HepG2 (cell line): ENCODE results near the gene COCH. TPM values are rescaled to one million over a fixed set of nuclear protein-coding genes. Genes with fewer than 3 reads are reported as not detected.
A peak's percentile ranks its signal among the peaks of the same experiment; 100 is the strongest.

Source experiments
- ATAC-seq: fragments of 200-7000 bp; cut with Tn5 transposase; 3 replicates; pipeline ENCODE4 v1.9.1; 2020; ENCODE audit warnings: mild to moderate bottlenecking, moderate library complexity
- BruUV-seq: library from RNA; stranded (reverse); fragments of 400-500 nt; replicated peaks from 2 replicates; lab custom pipeline; 2021; lab: Mats Ljungman, UMichigan
- CTCF ChIA-PET: fragments of 300-600 bp; formaldehyde crosslinking; extraction: SDS; loops from one replicate; lab custom pipeline; 2021; ENCODE audit warnings: low total read pairs, inconsistent platforms, low intra/inter-chr PET ratio; lab: Yijun Ruan, JAX
- POLR2A ChIA-PET: fragments of 350-600 bp; sonication (Branson Sonifier 250); formaldehyde crosslinking; loops from one replicate; lab custom pipeline; 2020; ENCODE audit warnings: antibody characterized with exemption, inconsistent platforms; lab: Yijun Ruan, JAX
- DNase-seq: peaks from one replicate; pipeline ENCODE4 v3.0.0-alpha.2; 2015; ENCODE audit warnings: low spot score
- FAIRE-seq: peaks from 3 replicates; lab custom pipeline; 2011; peaks lifted over from hg19 to GRCh38; lab: Jason Lieb, UNC
- H2AFZ ChIP-seq: one replicate; pipeline ENCODE4 v1.6.1; 2011; ENCODE audit warnings: low read length, inconsistent platforms
- H3K27ac ChIP-seq: fragments of 300-600 bp; 3 replicates; pipeline ENCODE4 v1.8.0; 2011; ENCODE audit warnings: mixed run types, mild to moderate bottlenecking, mixed read lengths, low read length, inconsistent platforms; ENCODE audit not compliant: insufficient read depth; ENCODE audit errors: extremely low read length
- H3K27me3 ChIP-seq, 2 experiments: fragments of 200-600 bp in 1 of 2; 2 replicates in 1 of 2; 3 replicates in 1 of 2; pipeline versions ENCODE4 v1.6.0 to v1.8.0; 2011; ENCODE audit warnings: low read length in 2 of 2, mild to moderate bottlenecking in 2 of 2, moderate library complexity in 2 of 2, inconsistent platforms in 1 of 2; ENCODE audit not compliant: insufficient read depth in 2 of 2, control insufficient read depth in 1 of 2
- H3K36me3 ChIP-seq, 2 experiments: fragments of 200-600 bp in 1 of 2; replicated peaks in 1 of 2; 2 replicates in 1 of 2; 3 replicates in 1 of 2; pipeline versions ENCODE4 v1.5.1 to v1.8.0; 2011; ENCODE audit warnings: low read length in 2 of 2, inconsistent platforms in 1 of 2; ENCODE audit not compliant: insufficient read depth in 2 of 2, control insufficient read depth in 1 of 2
- H3K4me1 ChIP-seq: 2 replicates; pipeline ENCODE4 v1.5.1; 2012; ENCODE audit warnings: low read length, inconsistent platforms; ENCODE audit not compliant: insufficient read depth
- H3K4me2 ChIP-seq: 2 replicates; pipeline ENCODE4 v1.6.0; 2011; ENCODE audit warnings: low read depth, low read length, inconsistent platforms
- H3K4me3 ChIP-seq, 3 experiments: fragments of 200-600 bp in 1 of 3; sonication (generic), shearing (Covaris generic) in 1 of 3; replicated peaks in 1 of 3; 2 replicates each; pipeline ENCODE4 v1.5.1; 2011 to 2016; ENCODE audit warnings: low read length in 3 of 3, inconsistent platforms in 2 of 3, low read depth in 2 of 3, mild to moderate bottlenecking in 2 of 3, control low read depth in 1 of 3, mixed read lengths in 1 of 3; ENCODE audit not compliant: insufficient read depth in 1 of 3
- H3K79me2 ChIP-seq: one replicate; pipeline ENCODE4 v1.6.1; 2011; ENCODE audit warnings: low read length, inconsistent platforms; ENCODE audit not compliant: insufficient read depth
- H3K9ac ChIP-seq: 2 replicates; pipeline ENCODE4 v1.6.0; 2011; ENCODE audit warnings: mild to moderate bottlenecking, low read depth, low read length, inconsistent platforms; ENCODE audit not compliant: insufficient read depth
- H3K9me3 ChIP-seq: 2 replicates; pipeline ENCODE4 v1.5.1; 2012; ENCODE audit warnings: mild to moderate bottlenecking, low read length
- H4K20me1 ChIP-seq: 2 replicates; pipeline ENCODE4 v1.6.0; 2011; ENCODE audit warnings: inconsistent platforms, mild to moderate bottlenecking, low read length, moderate library complexity; ENCODE audit not compliant: insufficient read depth
- ATF7 ChIP-seq, 2 experiments: fragments of 450-650 bp in 1 of 2; sonication (generic) in 1 of 2; formaldehyde crosslinking in 1 of 2; IDR thresholded peaks; 2 replicates each; pipeline versions ENCODE4 v1.4.0 to v1.6.1; 2016 to 2020; ENCODE audit warnings: antibody characterized with exemption in 1 of 2, mild to moderate bottlenecking in 1 of 2, missing genetic modification reagents in 1 of 2
- FOXC1 ChIP-seq: sonication (generic); formaldehyde crosslinking; IDR thresholded peaks from 2 replicates; pipeline ENCODE4 v1.8.0; 2022; ENCODE audit warnings: mild to moderate bottlenecking, missing genetic modification reagents, borderline replicate concordance
- HIVEP1 ChIP-seq: sonication (generic); formaldehyde crosslinking; IDR thresholded peaks from 2 replicates; pipeline ENCODE4 v1.4.0; 2020; ENCODE audit warnings: mild to moderate bottlenecking, missing genetic modification reagents
- HMGA1 ChIP-seq: sonication (generic); formaldehyde crosslinking; conservative IDR thresholded peaks from 2 replicates; pipeline ENCODE4 v1.4.0; 2020; ENCODE audit warnings: missing genetic modification reagents
- HOXA3 ChIP-seq: sonication (generic); formaldehyde crosslinking; IDR thresholded peaks from 2 replicates; pipeline ENCODE4 v1.5.0; 2020; ENCODE audit warnings: missing genetic modification reagents
- KLF15 ChIP-seq: sonication (generic); formaldehyde crosslinking; IDR thresholded peaks from 2 replicates; pipeline ENCODE4 v1.8.1; 2023; ENCODE audit warnings: borderline replicate concordance, mild to moderate bottlenecking, inconsistent platforms, missing genetic modification reagents, mixed read lengths
- NRL ChIP-seq: sonication (generic); formaldehyde crosslinking; IDR thresholded peaks from 2 replicates; pipeline ENCODE4 v1.5.0; 2020; ENCODE audit warnings: missing genetic modification reagents, mild to moderate bottlenecking, moderate library complexity, borderline replicate concordance
- SAFB2 ChIP-seq: sonication (generic); formaldehyde crosslinking; IDR thresholded peaks from 2 replicates; pipeline ENCODE4 v1.5.1; 2020; ENCODE audit warnings: missing genetic modification reagents, low read depth, mild to moderate bottlenecking, borderline replicate concordance
- TIGD3 ChIP-seq: sonication (generic); formaldehyde crosslinking; IDR thresholded peaks from 2 replicates; pipeline ENCODE4 v1.5.1; 2020; ENCODE audit warnings: mild to moderate bottlenecking, missing genetic modification reagents, borderline replicate concordance
- YY1 ChIP-seq: IDR thresholded peaks from 2 replicates; pipeline ENCODE4 v1.6.1; 2011; ENCODE audit warnings: low read length, low read depth, moderate library complexity, mild to moderate bottlenecking; ENCODE audit not compliant: insufficient read depth, insufficient replicate concordance
- ZBTB14 ChIP-seq: sonication (generic); formaldehyde crosslinking; IDR thresholded peaks from 2 replicates; pipeline ENCODE4 v1.4.0; 2020; ENCODE audit warnings: missing genetic modification reagents
- ZNF232 ChIP-seq: sonication (generic); formaldehyde crosslinking; IDR thresholded peaks from 2 replicates; pipeline ENCODE4 v1.4.0; 2020; ENCODE audit warnings: missing genetic modification reagents, borderline replicate concordance
- ZNF598 ChIP-seq: sonication (generic); formaldehyde crosslinking; IDR thresholded peaks from 2 replicates; pipeline ENCODE4 v1.5.1; 2020; ENCODE audit warnings: mild to moderate bottlenecking, missing genetic modification reagents, borderline replicate concordance
- ZNF781 ChIP-seq: sonication (generic); formaldehyde crosslinking; IDR thresholded peaks from 2 replicates; pipeline ENCODE4 v1.5.1; 2020; ENCODE audit warnings: borderline replicate concordance, mild to moderate bottlenecking, missing genetic modification reagents; ENCODE audit errors: not compliant biosample characterization
- ZNF788 ChIP-seq: sonication (generic); formaldehyde crosslinking; IDR thresholded peaks from 2 replicates; pipeline ENCODE4 v1.5.0; 2020; ENCODE audit warnings: mild to moderate bottlenecking, missing genetic modification reagents, borderline replicate concordance
- ZNF878 ChIP-seq: sonication (generic); formaldehyde crosslinking; IDR thresholded peaks from 2 replicates; pipeline ENCODE4 v1.8.1; 2023; ENCODE audit warnings: mild to moderate bottlenecking, missing genetic modification reagents, moderate library complexity
- ZSCAN22 ChIP-seq: sonication (generic); formaldehyde crosslinking; IDR thresholded peaks from 2 replicates; pipeline ENCODE4 v1.4.0; 2020; ENCODE audit warnings: mild to moderate bottlenecking, missing genetic modification reagents
- WGBS: methylation state at CpG from one replicate; pipeline ENCODE4 v1.1.6; 2017; ENCODE audit warnings: low lambda C conversion rate; 5-methylcytosine and 5-hydroxymethylcytosine counted together
- in situ Hi-C: cut with HindIII; loops from 2 replicates; pipeline ENCODE4 v1.10.0; 2017; ENCODE audit warnings: low pct_unique_long_range_greater_than_20kb; ENCODE audit not compliant: extremely low pct_ligation_motif_present
- intact Hi-C: fragments of 100-400 bp; cut with micrococcal nuclease; formaldehyde crosslinking; loops from one replicate; pipeline ENCODE4 v1.10.0; 2022; ENCODE audit not compliant: unreplicated experiment
- polyA plus RNA-seq, 8 experiments: library from polyadenylated mRNA; depleted of rRNA in 3 of 8; stranded (reverse) in 7 of 8; unstranded in 1 of 8; fragments of >200 nt; fragmentation: Illumina TruSeq in 4 of 8; extraction: Trizol in 4 of 8; gene quantifications; 2 replicates each; pipeline versions ENCODE4 v1.2.1 to v1.2.3, GENCODE V29; 2011 to 2016; ENCODE audit warnings: low read depth in 4 of 8, missing spikeins in 1 of 8, mixed read lengths in 1 of 8; ENCODE audit not compliant: insufficient read depth in 1 of 8
- total RNA-seq, 5 experiments: library from RNA; depleted of rRNA; stranded (reverse); fragments of >200 nt; fragmentation: Illumina TruSeq; extraction: Trizol; gene quantifications; 2 replicates each; pipeline ENCODE4 v1.2.3, GENCODE V29; 2016; ENCODE audit warnings: low read depth in 1 of 5

COCH gene
- total and polyA plus RNA-seq, 2 of the 13 experiments (the other 11 are each of a cell fraction or from before 2014, with no cell fraction given), result 78.2 to 79.3 TPM

GRCh38 chr14:30873308-30874119, 845 bp upstream of the COCH start (continued):
- TF ChIP-seq ZBTB14 (CRISPR knock-in tag), result no peak
- TF ChIP-seq ZNF781, result peak; percentile 60
- TF ChIP-seq HIVEP1, result peak; percentile 24; the same call in 1 of the 2 replicates
- TF ChIP-seq HMGA1, result no peak
- no peak for TF ChIP-seq YY1

GRCh38 chr14:30874999-30875787, 834 bp downstream of the COCH start:
- WGBS, result 85% methylated on average over 48 of the region's 48 CpGs
- DNase-seq (no peak), ATAC-seq (peak; percentile 0; the same call in 2 of the 3 replicates), FAIRE-seq (no peak)
- no peaks in the 10 kb centered on the region for H3K9me3 ChIP-seq
- no TSS peak for BruUV-seq
- no peaks in the 10 kb centered on the region for H4K20me1 ChIP-seq
- CTCF ChIA-PET, result interaction anchor here (1.9 kb wide), 1 partner anchor 31 kb away, joined by 12 read pairs; no protein-coding TSS in a partner anchor
- H3K36me3 ChIP-seq, result peaks cover 0 to 2% of the 10 kb centered on the region in 2 experiments; a peak in 1 of 5 replicates
- peak overlapping the region; percentile 78 for H3K9ac ChIP-seq
- no peak overlapping the region for H3K27ac ChIP-seq
- in situ Hi-C loops (no loop called here), intact Hi-C loops (loop anchor here (1.0 to 10.0 kb wide), 3 partner anchors 31 to 320 kb away; partner anchors contain the start of gene G2E3)
- POLR2A ChIA-PET, result interaction anchor here (1.1 kb wide), 1 partner anchor 252 kb away, joined by 3 read pairs; no protein-coding TSS in a partner anchor
- H3K4me1 ChIP-seq, result peaks cover 29% of the 10 kb centered on the region
- no peak overlapping the region for H2AFZ ChIP-seq
- H3K27me3 ChIP-seq, result peaks cover 0 to 32% of the 10 kb centered on the region in 2 experiments; a peak in 4 of 5 replicates
- H3K4me3 ChIP-seq, result peak overlapping the region; percentile 71 to 89 (median 79)
- H3K79me2 ChIP-seq, result no peaks in the 10 kb centered on the region
- H3K4me2 ChIP-seq, result peak overlapping the region; percentile 97
- TF ChIP-seq TIGD3 (CRISPR knock-in tag) (peak; percentile 70; the same call in 1 of the 2 replicates), SAFB2 (0 out of 2 replicates have a peak, but pooled peaks have one; percentile 12), ZNF788 (CRISPR knock-in tag) (0 out of 2 replicates have a peak, but pooled peaks have one; percentile 36), KLF15 (CRISPR knock-in tag) (0 out of 2 replicates have a peak, but pooled peaks have one; percentile 21), ZSCAN22 (CRISPR knock-in tag) (no peak), NRL (CRISPR knock-in tag) (peak; percentile 24; the same call in 1 of the 2 replicates), ZNF878 (CRISPR knock-in tag) (no peak), HOXA3 (CRISPR knock-in tag) (peak; percentile 0; the same call in 1 of the 2 replicates), ATF7 (IDR thresholded peaks at IDR 0.05) (no peak), ATF7 (CRISPR knock-in tag; IDR thresholded peaks at IDR 0.05) (0 out of 2 replicates have a peak, but pooled peaks have one; percentile 16), FOXC1 (CRISPR knock-in tag) (peak; percentile 90; the same call in 1 of the 2 replicates), ZNF232 (CRISPR knock-in tag) (no peak), ZNF598 (CRISPR knock-in tag) (peak; percentile 4; the same call in 1 of the 2 replicates)
